Nephron progenitor cell (in vitro differentiated cells): ENCODE measurements around the gene HERC2.
"Not testable (repeated sequence)": the region's sequence is repeated elsewhere in the genome, so short reads cannot be mapped to it uniquely, and the experiment has no call there.

Experiments used
- DNase-seq: peaks from one replicate; pipeline ENCODE4 v3.0.0; 2021
- H3K27ac Mint-ChIP-seq: 2 replicates; pipeline ENCODE4 v1.8.0; 2021; ENCODE audit warnings: mild to moderate bottlenecking, moderate library complexity, mixed read lengths
- H3K27me3 Mint-ChIP-seq: 2 replicates; pipeline ENCODE4 v1.8.0; 2021; ENCODE audit warnings: mild to moderate bottlenecking, low read depth, mixed read lengths; ENCODE audit not compliant: poor library complexity
- H3K36me3 Mint-ChIP-seq: 2 replicates; pipeline ENCODE4 v1.8.0; 2021; ENCODE audit warnings: low read depth, mixed read lengths
- H3K4me1 Mint-ChIP-seq: 2 replicates; pipeline ENCODE4 v1.8.0; 2021; ENCODE audit warnings: mixed read lengths
- H3K4me3 Mint-ChIP-seq: 2 replicates; pipeline ENCODE4 v1.8.0; 2021; ENCODE audit warnings: mild to moderate bottlenecking, moderate library complexity, mixed read lengths
- H3K9me3 Mint-ChIP-seq: 2 replicates; pipeline ENCODE4 v1.8.0; 2021; ENCODE audit warnings: mild to moderate bottlenecking, moderate library complexity, mixed read lengths
- CTCF ChIP-seq: fragments of 200-600 bp; sonication (generic); IDR thresholded peaks from 2 replicates; pipeline ENCODE4 v1.5.0; 2021; ENCODE audit warnings: antibody characterized with exemption

The HERC2 gene

GRCh38 chr15:28295009-28295563 lies 26.9 kb downstream of the HERC2 start:
- H3K9me3 Mint-ChIP-seq: peaks cover 27% of the 10 kb centered on the region
- DNase-seq, H3K27me3 Mint-ChIP-seq: not testable (repeated sequence)
- peaks cover 74% of the 10 kb centered on the region for H3K36me3 Mint-ChIP-seq
- H3K4me1 Mint-ChIP-seq: peaks cover 19% of the 10 kb centered on the region
- peak overlapping the region; percentile 51 for H3K4me3 Mint-ChIP-seq
- peak overlapping the region; percentile 98 for H3K27ac Mint-ChIP-seq

- peak; percentile 24 for DNase-seq
- Mint-ChIP-seq H3K4me1 (peaks cover 19% of the 10 kb centered on the region), H3K27ac (peak overlapping the region; percentile 98), H3K9me3 (peaks cover 32% of the 10 kb centered on the region), H3K36me3 (peaks cover 74% of the 10 kb centered on the region), H3K4me3 (peak overlapping the region; percentile 51)
- not testable (repeated sequence) for H3K27me3 Mint-ChIP-seq
Measured at GRCh38 chr15:28294560-28294959, 27.4 kb downstream of the HERC2 start.

- H3K4me1 Mint-ChIP-seq: peaks cover 29% of the 10 kb centered on the region
- H3K4me3 Mint-ChIP-seq: no peak overlapping the region
- H3K9me3 Mint-ChIP-seq: peaks cover 40% of the 10 kb centered on the region
- no peak for DNase-seq
- H3K27me3 Mint-ChIP-seq: peaks cover 3% of the 10 kb centered on the region
- no peak for TF ChIP-seq CTCF
- H3K36me3 Mint-ChIP-seq: peaks cover 85% of the 10 kb centered on the region
- no peak overlapping the region for H3K27ac Mint-ChIP-seq
Measured at GRCh38 chr15:28289694-28290463, 32.1 kb downstream of the HERC2 start.

GRCh38 chr15:28288830-28289693 lies 32.9 kb downstream of the HERC2 start:
- not testable (repeated sequence) for DNase-seq, H3K27ac Mint-ChIP-seq, H3K4me3 Mint-ChIP-seq, H3K27me3 Mint-ChIP-seq
- Mint-ChIP-seq H3K36me3 (peaks cover 88% of the 10 kb centered on the region), H3K9me3 (peaks cover 41% of the 10 kb centered on the region), H3K4me1 (peaks cover 22% of the 10 kb centered on the region)

GRCh38 chr15:28286659-28287058 lies 35.3 kb downstream of the HERC2 start:
- Mint-ChIP-seq H3K9me3 (peaks cover 50% of the 10 kb centered on the region), H3K4me1 (peaks cover 14% of the 10 kb centered on the region), H3K36me3 (peaks cover 89% of the 10 kb centered on the region), H3K27ac (peak overlapping the region; percentile 91)
- not testable (repeated sequence) for H3K4me3 Mint-ChIP-seq, H3K27me3 Mint-ChIP-seq, DNase-seq

- H3K4me1 Mint-ChIP-seq: peaks cover 14% of the 10 kb centered on the region
- H3K36me3 Mint-ChIP-seq: peaks cover 89% of the 10 kb centered on the region
- no peaks in the 10 kb centered on the region for H3K27me3 Mint-ChIP-seq
- TF ChIP-seq CTCF: no peak
- H3K9me3 Mint-ChIP-seq: peaks cover 44% of the 10 kb centered on the region
- H3K27ac Mint-ChIP-seq: no peak overlapping the region
- DNase-seq: no peak
- H3K4me3 Mint-ChIP-seq: no peak overlapping the region
Measured at GRCh38 chr15:28286031-28286430, 35.9 kb downstream of the HERC2 start.

- Mint-ChIP-seq H3K4me1 (peaks cover 15% of the 10 kb centered on the region), H3K36me3 (peaks cover 79% of the 10 kb centered on the region), H3K4me3 (no peak overlapping the region), H3K27ac (peak overlapping the region; percentile 16), H3K27me3 (no peaks in the 10 kb centered on the region), H3K9me3 (peaks cover 22% of the 10 kb centered on the region)
- DNase-seq: no peak
- TF ChIP-seq CTCF: no peak
Measured at GRCh38 chr15:28281876-28282275, 40.1 kb downstream of the HERC2 start.
